HFFc6 (cell line): ENCODE results near the gene SLC25A43. TPM values are rescaled to one million over a fixed set of nuclear protein-coding genes. Genes with fewer than 3 reads are reported as not detected.

Experiments
- DNase-seq: peaks from one replicate; pipeline ENCODE4 v3.0.0-alpha.2; 2018
- H3K27ac Mint-ChIP-seq: 2 replicates; pipeline ENCODE4 v1.8.0; 2020; ENCODE audit warnings: mild to moderate bottlenecking, mixed read lengths
- H3K27me3 Mint-ChIP-seq: 2 replicates; pipeline ENCODE4 v1.8.0; 2021; ENCODE audit warnings: mild to moderate bottlenecking, moderate library complexity, mixed read lengths; ENCODE audit not compliant: insufficient read depth
- H3K36me3 Mint-ChIP-seq: 2 replicates; pipeline ENCODE4 v1.8.0; 2021; ENCODE audit warnings: low read depth, mixed read lengths
- H3K4me1 Mint-ChIP-seq: 2 replicates; pipeline ENCODE4 v1.8.0; 2020; ENCODE audit warnings: low read depth, mixed read lengths
- H3K4me3 Mint-ChIP-seq: 2 replicates; pipeline ENCODE4 v1.8.0; 2020; ENCODE audit warnings: mild to moderate bottlenecking, moderate library complexity, mixed read lengths
- H3K9me3 Mint-ChIP-seq: 2 replicates; pipeline ENCODE4 v1.8.0; 2020; ENCODE audit warnings: mild to moderate bottlenecking, mixed read lengths
- CTCF ChIP-seq: fragments of 200-600 bp; sonication (generic); IDR thresholded peaks from 2 replicates; pipeline ENCODE4 v1.5.0; 2021; ENCODE audit warnings: antibody characterized with exemption, mild to moderate bottlenecking
- total RNA-seq, 6 experiments: library from RNA; stranded (reverse); fragmentation: NEBNext Ultra II Directional; extraction: Animal tissue kit (Norgen Biotek cat#: 25700); gene quantifications; 2 replicates in 1 of 6; 3 replicates in 5 of 6; pipeline ENCODE4 v1.2.3, GENCODE V29; 2021

The SLC25A43 gene
- total RNA-seq, 6 experiments from 2014 or later: 19.4 to 26.0 (median 22.7) TPM

GRCh38 chrX:119389214-119389613 is 9.9 kb upstream of the SLC25A43 start:
- no peak for TF ChIP-seq CTCF
- no peak overlapping the region for H3K4me3 Mint-ChIP-seq
- H3K36me3 Mint-ChIP-seq: no peaks in the 10 kb centered on the region
- DNase-seq: no peak
- H3K9me3 Mint-ChIP-seq: no peaks in the 10 kb centered on the region
- no peak overlapping the region for H3K27ac Mint-ChIP-seq
- peaks cover 10% of the 10 kb centered on the region; the same call in 1 of the 2 replicates for H3K4me1 Mint-ChIP-seq
- no peaks in the 10 kb centered on the region for H3K27me3 Mint-ChIP-seq

- no peak overlapping the region for H3K27ac Mint-ChIP-seq
- no peaks in the 10 kb centered on the region for H3K9me3 Mint-ChIP-seq
- H3K36me3 Mint-ChIP-seq: no peaks in the 10 kb centered on the region
- DNase-seq: no peak
- no peak overlapping the region; the same call in 1 of the 2 replicates for H3K4me3 Mint-ChIP-seq
- no peaks in the 10 kb centered on the region for H3K27me3 Mint-ChIP-seq
- no peak for TF ChIP-seq CTCF
- H3K4me1 Mint-ChIP-seq: peaks cover 10% of the 10 kb centered on the region; the same call in 1 of the 2 replicates
Measured at GRCh38 chrX:119389871-119390501, 9.2 kb upstream of the SLC25A43 start.

GRCh38 chrX:119391279-119391678 is 7.9 kb upstream of the SLC25A43 start:
- peak; percentile 64 for TF ChIP-seq CTCF
- no peaks in the 10 kb centered on the region for H3K9me3 Mint-ChIP-seq
- peak; percentile 12 for DNase-seq
- no peak overlapping the region for H3K4me3 Mint-ChIP-seq
- no peak overlapping the region for H3K27ac Mint-ChIP-seq
- H3K36me3 Mint-ChIP-seq: no peaks in the 10 kb centered on the region
- no peaks in the 10 kb centered on the region for H3K27me3 Mint-ChIP-seq
- H3K4me1 Mint-ChIP-seq: peaks cover 10% of the 10 kb centered on the region; the same call in 1 of the 2 replicates

- Mint-ChIP-seq H3K27ac (no peak overlapping the region), H3K27me3 (no peaks in the 10 kb centered on the region), H3K9me3 (no peaks in the 10 kb centered on the region), H3K4me3 (no peak overlapping the region), H3K36me3 (no peaks in the 10 kb centered on the region), H3K4me1 (peaks cover 11% of the 10 kb centered on the region)
- no peak for DNase-seq
- TF ChIP-seq CTCF: no peak
Measured at GRCh38 chrX:119393144-119393543, 6.0 kb upstream of the SLC25A43 start.

GRCh38 chrX:119398587-119398973 is 556 bp upstream of the SLC25A43 start:
- H3K4me3 Mint-ChIP-seq: peak overlapping the region; percentile 84
- DNase-seq: no peak
- peaks cover 34% of the 10 kb centered on the region for H3K4me1 Mint-ChIP-seq
- no peaks in the 10 kb centered on the region; the same call in 1 of the 2 replicates for H3K27me3 Mint-ChIP-seq
- no peaks in the 10 kb centered on the region for H3K36me3 Mint-ChIP-seq
- no peak for TF ChIP-seq CTCF
- H3K27ac Mint-ChIP-seq: peak overlapping the region; percentile 82
- H3K9me3 Mint-ChIP-seq: no peaks in the 10 kb centered on the region

- no peaks in the 10 kb centered on the region for H3K9me3 Mint-ChIP-seq
- H3K27ac Mint-ChIP-seq: peak overlapping the region; percentile 78
- no peaks in the 10 kb centered on the region; the same call in none of the 2 replicates for H3K27me3 Mint-ChIP-seq
- peak; percentile 33 for DNase-seq
- no peaks in the 10 kb centered on the region for H3K36me3 Mint-ChIP-seq
- no peak for TF ChIP-seq CTCF
- peak overlapping the region; percentile 92 for H3K4me3 Mint-ChIP-seq
- H3K4me1 Mint-ChIP-seq: peaks cover 34% of the 10 kb centered on the region
Measured at GRCh38 chrX:119399772-119400101, 601 bp downstream of the SLC25A43 start.
